GM21526 (cell line): ENCODE results near the gene FEM1C.

Source experiments
- ATAC-seq: cut with Tn5 transposase; IDR thresholded peaks from one replicate; pipeline ENCODE4 v1.9.1; 2021; ENCODE audit warnings: moderate library complexity; ENCODE audit not compliant: unreplicated experiment, low FRiP score

FEM1C gene

DNA sequence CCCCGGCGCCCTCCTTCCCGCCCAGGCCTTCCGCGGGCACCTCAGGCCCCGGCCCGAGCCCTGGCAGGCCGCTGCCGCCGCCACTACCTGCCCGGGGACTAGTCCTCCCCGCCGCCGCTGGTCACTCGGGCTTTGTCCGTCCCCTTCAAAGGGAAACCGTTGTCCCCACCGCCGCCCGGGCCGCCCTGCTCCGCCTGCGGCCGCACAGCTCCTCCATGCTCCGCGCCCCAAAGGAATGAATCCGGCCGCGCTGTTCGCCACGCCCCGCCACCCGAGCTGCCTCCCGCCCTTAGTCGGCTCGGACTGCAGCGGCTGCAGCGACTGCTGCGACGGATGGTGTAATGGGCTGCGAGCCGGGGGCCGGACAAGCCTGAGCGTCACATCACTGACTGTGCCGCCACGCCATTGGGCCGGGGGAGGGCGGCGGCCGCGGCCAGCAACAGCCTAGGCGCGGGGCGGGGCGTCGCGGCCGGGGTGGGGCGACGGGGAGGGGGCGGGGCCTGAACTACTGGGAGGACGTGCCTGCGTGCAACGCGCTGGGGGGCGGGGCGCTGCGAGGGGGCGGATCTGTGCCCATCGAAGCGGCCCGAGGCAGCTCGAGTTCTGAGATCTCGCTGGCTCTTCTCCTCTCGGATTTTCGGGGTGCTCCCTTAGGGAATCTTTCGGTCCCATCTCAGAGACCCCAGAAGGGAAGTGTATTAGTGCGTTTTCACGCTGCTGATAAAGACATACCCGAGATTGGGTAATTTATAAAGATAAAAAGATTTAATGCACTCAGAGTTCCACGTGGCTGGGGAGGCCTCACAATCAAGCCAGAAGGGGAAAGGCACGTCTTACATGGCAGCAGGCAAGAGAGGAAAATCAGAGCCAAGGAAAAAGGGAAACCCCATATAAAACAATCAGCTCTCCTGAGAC lies at the start of gene FEM1C:
FEM1C (minus strand) TSS at position 340 of the 915 bp plus-strand sequence. CDS start 1,282 bp downstream, outside the sequence.
- ATAC-seq = peak; percentile 97

DNA sequence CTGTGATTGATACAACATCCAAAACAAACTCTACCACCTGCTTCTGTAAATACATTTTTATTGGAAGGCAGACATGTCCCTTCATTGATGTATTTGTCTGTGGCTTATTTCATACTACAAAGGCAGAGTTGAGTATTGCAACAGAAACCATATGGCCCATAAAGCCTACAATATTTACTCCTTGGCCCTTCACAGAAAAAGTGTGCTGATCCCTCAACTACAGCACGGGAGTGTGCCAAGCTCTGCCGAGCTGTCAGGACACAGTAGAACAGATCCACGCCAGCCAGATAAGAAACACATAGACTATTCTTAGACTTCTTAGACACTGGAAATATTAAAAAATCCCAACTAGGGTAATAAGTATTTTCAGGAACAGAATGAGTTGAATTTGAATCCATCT lies 44.5 kb upstream of the FEM1C start:
- ATAC-seq = no peak

DNA sequence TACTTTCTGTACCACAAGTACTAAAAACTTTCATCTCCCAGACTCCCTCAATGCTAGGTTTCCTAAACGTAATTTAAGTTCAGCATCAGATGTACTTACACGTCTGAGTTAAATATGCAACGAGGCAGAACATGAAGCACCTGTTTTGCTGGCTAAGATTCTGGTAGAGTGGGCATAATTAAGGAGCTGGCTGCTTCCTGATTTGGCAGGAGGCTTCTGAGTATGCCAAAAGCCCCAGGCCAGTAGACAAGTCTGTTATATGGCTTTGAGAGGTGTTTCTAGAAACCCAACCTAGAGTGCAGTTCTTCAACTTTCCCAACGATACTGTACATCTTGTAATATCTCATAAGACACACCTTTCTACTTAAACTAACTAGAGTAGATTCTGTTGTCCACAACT lies 44.1 kb upstream of the FEM1C start:
- ATAC-seq = no peak

GRCh38 chr5:115586525-115587146 lies 42.1 kb upstream of the FEM1C start:
- ATAC-seq = no peak

GRCh38 chr5:115585265-115585664 lies 40.7 kb upstream of the FEM1C start:
- no peak for ATAC-seq

DNA sequence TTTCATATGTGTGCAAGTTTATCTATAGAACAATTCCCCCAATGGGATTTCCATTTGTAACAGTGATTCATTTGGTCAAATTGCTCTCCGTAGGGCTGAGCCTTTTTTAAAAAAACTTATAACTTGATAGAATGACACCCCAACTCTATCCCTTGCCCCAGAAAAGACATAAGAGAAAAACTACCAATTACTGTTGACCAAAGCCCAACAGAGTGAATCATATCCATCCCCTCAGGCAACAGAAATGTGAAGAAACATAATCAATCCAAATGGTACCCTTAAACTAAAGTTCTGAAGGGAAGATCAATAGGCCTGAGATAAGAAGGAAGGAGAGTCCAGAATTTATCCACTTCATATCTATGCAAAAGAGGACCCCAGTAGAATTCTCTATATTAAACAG lies 39.9 kb upstream of the FEM1C start:
- ATAC-seq = no peak

GRCh38 chr5:115583474-115583873 lies 38.9 kb upstream of the FEM1C start:
- no peak for ATAC-seq

GRCh38 chr5:115580941-115581340 lies 36.4 kb upstream of the FEM1C start:
- ATAC-seq = no peak

DNA sequence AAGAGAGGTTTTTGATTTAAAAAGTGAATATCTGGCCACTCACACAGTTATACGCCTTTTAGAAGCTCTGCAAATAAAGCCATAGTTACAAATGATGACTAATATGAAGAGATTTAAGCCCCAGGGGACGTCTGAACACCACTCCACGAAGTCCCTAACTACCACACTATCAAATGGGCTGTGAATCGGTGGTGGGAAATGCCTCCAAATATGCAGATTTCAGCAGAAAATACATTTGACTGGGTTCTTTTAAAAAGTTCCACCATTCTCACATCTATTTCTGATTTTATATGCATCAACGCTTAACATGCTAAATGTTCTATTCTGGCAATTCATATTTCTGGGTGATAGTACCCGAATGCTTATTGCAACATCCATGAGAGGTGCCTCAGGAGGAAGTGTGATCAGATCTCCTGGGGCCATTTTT lies 35.2 kb upstream of the FEM1C start:
- peak; percentile 46 for ATAC-seq

DNA sequence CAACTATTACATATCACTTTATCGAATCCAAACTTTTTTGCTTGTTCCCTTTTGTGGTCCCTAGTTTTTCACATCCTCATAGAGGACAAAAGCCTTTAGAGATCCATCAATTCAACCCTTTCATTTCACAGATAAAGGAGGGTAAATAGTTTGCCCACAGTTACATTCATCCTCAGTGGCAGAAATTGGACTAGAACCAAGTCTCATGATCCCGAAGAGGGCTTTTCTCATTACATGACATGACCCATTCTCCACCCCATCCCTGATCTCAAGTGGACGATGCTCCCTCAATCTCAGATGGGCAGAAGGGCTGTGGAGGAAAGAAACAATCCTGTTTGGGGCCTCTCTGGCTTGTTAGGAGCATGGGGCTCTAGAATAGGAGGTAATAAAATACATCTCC lies 34.6 kb upstream of the FEM1C start:
- ATAC-seq = no peak

- ATAC-seq = peak; percentile 66
Observed at GRCh38 chr5:115578657-115579056, 34.1 kb upstream of the FEM1C start.

GRCh38 chr5:115577741-115578140 lies 33.2 kb upstream of the FEM1C start:
- no peak for ATAC-seq

DNA sequence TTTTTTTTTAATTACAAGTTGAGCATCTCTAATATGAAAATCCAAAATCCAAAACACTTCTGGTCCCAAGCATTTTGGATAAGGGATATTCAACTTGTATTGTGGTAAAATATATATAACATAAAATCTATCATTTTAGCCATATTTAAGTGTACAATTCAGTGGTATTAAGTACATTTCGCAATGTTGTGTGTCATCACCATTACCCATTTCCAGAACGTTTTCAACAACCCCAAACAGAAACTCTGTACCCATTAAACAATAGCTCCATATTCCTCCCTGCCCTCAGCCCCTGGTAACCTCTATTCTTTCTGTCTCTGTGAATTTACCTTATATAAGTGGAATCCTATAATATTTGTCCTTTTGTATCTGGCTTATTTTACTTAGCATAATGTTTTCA lies 32.8 kb upstream of the FEM1C start:
- ATAC-seq = no peak

DNA sequence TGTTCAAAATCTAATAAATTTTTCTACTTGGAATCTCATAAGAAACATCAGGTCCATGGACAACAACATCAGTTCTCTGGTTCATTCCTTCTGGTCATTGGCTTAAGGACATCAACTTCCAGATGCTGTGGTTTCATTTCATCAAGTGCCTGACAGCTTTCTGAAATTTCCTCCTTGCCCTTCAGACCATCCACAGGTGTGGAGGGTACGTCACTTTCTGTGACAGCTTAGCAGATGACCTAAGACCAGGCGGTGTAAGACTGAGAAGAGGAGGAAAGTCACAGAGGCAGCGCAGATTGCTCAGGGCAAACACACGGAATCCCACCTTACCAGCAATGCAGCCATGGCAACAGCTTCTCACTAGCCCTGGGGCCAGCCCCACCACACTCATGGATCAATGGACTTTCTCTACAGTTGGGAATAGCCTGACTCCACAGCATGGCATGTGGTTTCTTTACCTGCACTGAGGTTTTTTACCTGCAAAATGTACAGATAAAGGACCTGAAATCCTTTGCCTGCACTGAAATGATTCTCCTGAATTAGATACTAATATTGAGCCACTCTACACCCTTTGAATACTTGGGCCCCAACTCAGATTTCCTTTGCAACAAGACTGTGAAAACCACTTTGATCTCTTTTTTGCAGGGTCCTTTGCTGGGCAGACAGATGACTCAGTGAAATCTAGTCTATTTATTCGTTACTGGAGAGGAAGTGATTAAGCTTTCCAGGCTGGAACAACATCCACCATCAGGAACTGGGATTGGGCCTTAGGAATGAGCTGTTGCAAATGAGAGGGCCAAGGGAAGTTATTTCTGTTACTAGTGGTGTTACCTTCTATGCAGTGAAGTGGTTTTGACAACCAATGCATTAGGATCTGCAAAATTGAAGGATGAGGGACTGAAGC lies 30.8 kb upstream of the FEM1C start:
- ATAC-seq = peak; percentile 48

DNA sequence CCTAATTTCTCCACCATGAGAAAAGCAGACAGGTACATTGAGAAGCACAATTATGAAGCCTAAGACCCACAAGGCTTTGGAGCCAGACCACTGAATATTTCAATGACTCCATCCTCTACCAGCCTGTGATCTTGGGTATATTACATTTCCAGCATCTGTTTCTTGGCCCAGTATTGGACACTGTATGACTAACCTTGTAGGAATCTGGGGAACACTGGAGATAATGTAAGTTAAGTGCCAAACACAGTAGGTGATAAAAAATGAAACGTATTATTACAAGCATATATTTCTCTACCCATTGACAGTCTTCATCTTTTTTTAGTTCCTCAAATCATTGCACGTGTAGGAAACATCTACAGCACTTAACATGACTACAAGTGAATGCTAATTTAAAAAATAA lies 28.6 kb upstream of the FEM1C start:
- ATAC-seq = no peak

GRCh38 chr5:115571441-115571878 lies 26.9 kb upstream of the FEM1C start:
- ATAC-seq = no peak

DNA sequence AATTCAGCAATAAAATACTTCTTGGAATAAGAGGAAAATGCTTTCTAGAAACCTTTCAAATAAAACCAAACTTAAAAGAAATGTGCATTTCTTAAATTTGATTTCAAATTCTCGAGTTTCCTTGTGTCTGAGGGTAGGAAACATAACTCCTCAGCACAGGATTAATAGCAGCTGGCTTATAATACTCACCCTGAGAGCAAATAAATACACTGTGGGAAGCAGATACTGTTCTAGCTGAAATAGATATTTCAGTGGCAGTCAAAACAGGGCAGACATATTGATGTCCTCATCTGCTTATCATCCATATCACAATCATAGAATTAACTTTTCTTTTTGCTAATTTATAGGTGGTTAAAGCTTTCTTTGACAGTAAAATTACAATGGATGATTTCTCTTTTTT lies 24.1 kb upstream of the FEM1C start:
- ATAC-seq = no peak

- ATAC-seq = no peak
Observed at GRCh38 chr5:115565233-115565632, 20.7 kb upstream of the FEM1C start.

DNA sequence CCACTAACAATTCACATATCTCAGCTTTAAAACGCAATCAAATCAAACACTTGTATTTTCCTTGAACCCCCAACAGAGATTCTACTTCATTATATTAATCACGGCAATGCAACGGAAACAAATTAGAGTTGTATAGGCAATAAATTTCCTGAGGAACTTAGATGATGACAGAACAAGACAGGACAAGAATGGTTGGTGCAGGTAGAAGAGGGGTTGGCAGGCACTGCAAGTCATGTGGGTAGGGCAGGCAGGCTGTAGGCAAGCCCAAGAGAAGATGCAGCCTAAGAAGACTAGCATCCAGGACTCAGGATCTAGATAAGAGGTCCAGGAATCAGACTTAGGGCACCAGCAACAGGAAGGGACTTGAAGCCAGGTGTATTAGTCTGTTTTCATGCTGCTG lies 16.6 kb upstream of the FEM1C start:
- ATAC-seq = no peak

DNA sequence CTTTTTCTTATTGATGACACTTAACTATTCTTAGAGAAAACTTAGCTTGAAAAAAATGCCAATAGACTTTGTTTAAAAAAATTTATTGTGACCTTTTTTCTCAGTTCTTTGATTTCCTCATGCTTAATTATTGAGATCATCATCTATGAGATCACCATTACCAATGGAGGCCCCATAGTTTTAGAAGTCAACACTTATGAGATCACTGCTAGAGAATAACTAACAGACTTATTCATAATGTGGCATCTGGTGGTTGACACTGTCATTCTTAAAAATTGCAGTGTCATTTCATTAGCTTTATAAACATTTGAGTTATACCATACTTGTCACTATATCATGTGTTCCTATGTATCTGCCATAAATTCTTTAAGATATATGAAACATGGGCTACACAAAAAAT lies 14.9 kb upstream of the FEM1C start:
- no peak for ATAC-seq
